CD4-positive, alpha-beta T cell (primary cell): Measurements from ENCODE around the gene SMOC1. TPM values are rescaled to one million over a fixed set of nuclear protein-coding genes. Genes with fewer than 3 reads are reported as not detected.

Experiments
- ATAC-seq: fragments of 200-7000 bp; cut with Tn5 transposase; one replicate; pipeline ENCODE4 v1.10.0; 2022; ENCODE audit warnings: mild to moderate bottlenecking; ENCODE audit not compliant: poor library complexity
- CTCF ChIA-PET: fragments of 350-600 bp; sonication (Branson Sonifier 250); formaldehyde crosslinking; loops from one replicate; lab custom pipeline; 2021; ENCODE audit warnings: antibody characterized with exemption, inconsistent platforms; lab: Charles Lee
- POLR2A ChIA-PET: fragments of 350-600 bp; sonication (Branson Sonifier 250); formaldehyde crosslinking; loops from one replicate; lab custom pipeline; 2021; ENCODE audit warnings: antibody characterized with exemption, inconsistent platforms; lab: Charles Lee
- DNase-seq, 14 experiments: peaks; one replicate each; pipeline ENCODE4 v3.0.0-alpha.2; 2013 to 2020; ENCODE audit warnings: mixed read lengths in 2 of 14
- H3K27ac ChIP-seq, 2 donors: one replicate each; pipeline versions ENCODE4 v1.5.1 to v1.7.0; 2013; ENCODE audit warnings: low read length in 2 of 2, low read depth in 1 of 2, mild to moderate bottlenecking in 1 of 2
- H3K27me3 ChIP-seq, 2 experiments: 1 replicate in 1 of 2; 2 replicates in 1 of 2; pipeline versions ENCODE4 v1.6.1 to v1.7.0; 2013; ENCODE audit warnings: low read length in 2 of 2, control low read depth in 1 of 2, mild to moderate bottlenecking in 1 of 2, moderate library complexity in 1 of 2; ENCODE audit not compliant: insufficient read depth in 2 of 2, control insufficient read depth in 1 of 2
- H3K36me3 ChIP-seq: one replicate; pipeline ENCODE4 v1.6.1; 2013; ENCODE audit warnings: low read length, control low read depth; ENCODE audit not compliant: insufficient read depth
- H3K4me1 ChIP-seq: one replicate; pipeline ENCODE4 v1.6.1; 2013; ENCODE audit warnings: low read length, control low read depth; ENCODE audit not compliant: insufficient read depth
- H3K4me3 ChIP-seq: one replicate; pipeline ENCODE4 v1.5.1; 2013; ENCODE audit warnings: mild to moderate bottlenecking, low read length, moderate library complexity
- H3K9me3 ChIP-seq, 2 experiments: 1 replicate in 1 of 2; 2 replicates in 1 of 2; pipeline versions ENCODE4 v1.6.1 to v1.7.0; 2013; ENCODE audit warnings: low read length in 2 of 2, mild to moderate bottlenecking in 2 of 2, control low read depth in 1 of 2, moderate library complexity in 1 of 2; ENCODE audit not compliant: control insufficient read depth in 1 of 2, insufficient read depth in 1 of 2
- H3K27ac Mint-ChIP-seq: one replicate; pipeline ENCODE4 v1.8.0; 2020; ENCODE audit warnings: mixed read lengths
- H3K27me3 Mint-ChIP-seq: one replicate; pipeline ENCODE4 v1.8.0; 2021; ENCODE audit warnings: mixed read lengths
- H3K36me3 Mint-ChIP-seq: one replicate; pipeline ENCODE4 v1.8.0; 2021; ENCODE audit warnings: low read depth, mixed read lengths
- H3K4me1 Mint-ChIP-seq: one replicate; pipeline ENCODE4 v1.8.0; 2021; ENCODE audit warnings: low read depth, mixed read lengths
- H3K4me3 Mint-ChIP-seq: one replicate; pipeline ENCODE4 v1.8.0; 2020; ENCODE audit warnings: mild to moderate bottlenecking, mixed read lengths
- H3K9me3 Mint-ChIP-seq: one replicate; pipeline ENCODE4 v1.8.0; 2020; ENCODE audit warnings: mixed read lengths
- intact Hi-C, 2 experiments: fragments of 100-400 bp; cut with DNase I in 1 of 2; cut with micrococcal nuclease in 1 of 2; formaldehyde crosslinking; loops; one replicate each; pipeline versions ENCODE4 v1.15.1 to v1.9.0; 2023 to 2025; cut with DNase I, micrococcal nuclease
- total RNA-seq, 174 experiments: library from RNA in 2 of 174; stranded (reverse) in 2 of 174; gene quantifications; one replicate each; pipeline ENCODE4 v1.2.3 and lab custom pipeline; 2021 to 2026
- TF ChIP-seq, protein P1 (sequence below): fragments of 200-600 bp; IDR thresholded peaks from one replicate; pipeline ENCODE4 v1.8.0; 2022; ENCODE audit warnings: antibody characterized with exemption, mild to moderate bottlenecking

SMOC1 gene
- total RNA-seq, 2 experiments from 2014 or later, result not detected

DNA sequence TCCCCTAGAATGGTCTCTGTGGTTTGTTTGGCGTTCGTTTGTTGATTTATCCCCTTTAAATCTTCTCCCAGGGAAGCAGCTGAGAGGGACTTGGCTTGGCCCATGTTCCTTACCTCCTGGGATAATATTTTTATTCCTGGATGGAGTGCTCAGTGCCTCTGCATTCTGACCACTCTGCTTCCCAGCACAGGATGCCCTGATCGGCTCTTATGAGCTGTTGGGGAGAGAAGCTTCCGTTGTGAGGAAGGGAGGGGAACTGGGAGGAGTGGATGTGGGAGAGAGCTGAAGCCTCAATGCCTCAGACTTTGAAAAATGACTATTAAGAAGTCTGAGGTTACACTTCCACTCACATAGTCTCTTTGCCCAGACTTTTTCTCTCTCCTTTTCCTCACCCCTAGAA is 114.8 kb downstream of the SMOC1 start:
- H3K36me3 ChIP-seq, result no peaks in the 10 kb centered on the region
- H3K9me3 ChIP-seq, result no peaks in the 10 kb centered on the region
- TF ChIP-seq, protein P1, sequence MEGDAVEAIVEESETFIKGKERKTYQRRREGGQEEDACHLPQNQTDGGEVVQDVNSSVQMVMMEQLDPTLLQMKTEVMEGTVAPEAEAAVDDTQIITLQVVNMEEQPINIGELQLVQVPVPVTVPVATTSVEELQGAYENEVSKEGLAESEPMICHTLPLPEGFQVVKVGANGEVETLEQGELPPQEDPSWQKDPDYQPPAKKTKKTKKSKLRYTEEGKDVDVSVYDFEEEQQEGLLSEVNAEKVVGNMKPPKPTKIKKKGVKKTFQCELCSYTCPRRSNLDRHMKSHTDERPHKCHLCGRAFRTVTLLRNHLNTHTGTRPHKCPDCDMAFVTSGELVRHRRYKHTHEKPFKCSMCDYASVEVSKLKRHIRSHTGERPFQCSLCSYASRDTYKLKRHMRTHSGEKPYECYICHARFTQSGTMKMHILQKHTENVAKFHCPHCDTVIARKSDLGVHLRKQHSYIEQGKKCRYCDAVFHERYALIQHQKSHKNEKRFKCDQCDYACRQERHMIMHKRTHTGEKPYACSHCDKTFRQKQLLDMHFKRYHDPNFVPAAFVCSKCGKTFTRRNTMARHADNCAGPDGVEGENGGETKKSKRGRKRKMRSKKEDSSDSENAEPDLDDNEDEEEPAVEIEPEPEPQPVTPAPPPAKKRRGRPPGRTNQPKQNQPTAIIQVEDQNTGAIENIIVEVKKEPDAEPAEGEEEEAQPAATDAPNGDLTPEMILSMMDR, result no peak
- Mint-ChIP-seq H3K4me1 (no peaks in the 10 kb centered on the region), H3K9me3 (no peaks in the 10 kb centered on the region), H3K27ac (no peak overlapping the region), H3K36me3 (no peaks in the 10 kb centered on the region), H3K27me3 (peaks cover 20% of the 10 kb centered on the region), H3K4me3 (no peak overlapping the region)
- H3K27ac ChIP-seq, result no peak overlapping the region
- ATAC-seq (no peak), DNase-seq (no peak)
- no peak overlapping the region for H3K4me3 ChIP-seq
- H3K4me1 ChIP-seq, result no peaks in the 10 kb centered on the region
- peaks cover 0 to 6% of the 10 kb centered on the region in 2 experiments for H3K27me3 ChIP-seq
- POLR2A ChIA-PET, result no interaction called here
- CTCF ChIA-PET, result no interaction called here
- intact Hi-C loops, result no loop called here

DNA sequence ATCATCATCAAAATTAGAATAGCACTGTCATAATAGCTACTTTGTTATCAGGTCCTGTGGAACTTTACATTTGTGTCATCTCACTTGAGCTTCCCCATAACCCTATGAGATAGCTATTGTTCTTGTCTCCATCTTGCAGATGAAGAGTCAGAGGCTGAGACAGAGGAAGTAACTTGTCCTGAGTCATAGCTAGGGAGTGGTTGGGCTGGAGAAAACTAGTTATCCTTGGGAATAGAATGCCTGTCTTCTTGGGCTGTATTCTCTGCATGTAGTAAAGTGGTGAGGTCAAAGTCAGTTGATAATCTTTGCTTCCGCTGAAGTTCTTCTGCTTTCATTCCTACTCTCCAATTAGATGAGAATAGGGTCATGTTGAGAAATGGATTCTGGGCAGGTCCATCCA is 117.0 kb downstream of the SMOC1 start:
- CTCF ChIA-PET, result no interaction called here
- H3K4me3 ChIP-seq, result no peak overlapping the region
- H3K9me3 ChIP-seq, result no peaks in the 10 kb centered on the region
- H3K4me1 ChIP-seq, result no peaks in the 10 kb centered on the region
- H3K36me3 Mint-ChIP-seq, result no peaks in the 10 kb centered on the region
- H3K9me3 Mint-ChIP-seq, result no peaks in the 10 kb centered on the region
- no peak overlapping the region for H3K27ac ChIP-seq
- intact Hi-C loops, result no loop called here
- H3K4me3 Mint-ChIP-seq, result no peak overlapping the region
- no peak overlapping the region for H3K27ac Mint-ChIP-seq
- TF ChIP-seq, protein P1, result no peak
- DNase-seq (no peak), ATAC-seq (no peak)
- no peaks in the 10 kb centered on the region for H3K4me1 Mint-ChIP-seq
- POLR2A ChIA-PET, result no interaction called here
- H3K36me3 ChIP-seq, result no peaks in the 10 kb centered on the region
- H3K27me3 ChIP-seq, result peaks cover 0 to 6% of the 10 kb centered on the region in 2 experiments
- peaks cover 16% of the 10 kb centered on the region for H3K27me3 Mint-ChIP-seq

DNA sequence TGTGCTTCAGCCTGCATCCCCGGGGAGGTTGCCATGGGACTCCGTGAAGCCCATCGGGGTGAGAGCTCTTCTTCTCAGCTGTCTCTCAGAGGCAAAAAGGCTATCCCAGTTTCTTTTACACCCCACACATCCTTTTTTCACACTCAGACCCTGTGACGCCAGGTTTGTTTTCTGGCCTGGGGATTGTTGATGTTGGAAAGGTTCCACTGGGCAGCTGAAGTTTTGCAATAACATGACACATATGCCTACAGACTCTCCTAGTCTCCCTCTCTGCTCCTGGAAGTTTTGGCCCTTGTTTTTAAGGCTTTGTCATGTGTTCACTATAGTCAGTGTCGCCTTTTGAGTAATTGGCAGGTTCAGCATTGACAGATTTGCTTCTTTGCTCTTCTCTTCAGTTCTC is 118.6 kb downstream of the SMOC1 start:
- Histone ChIP-seq H3K4me3 (no peak overlapping the region), H3K27ac (no peak overlapping the region), H3K36me3 (no peaks in the 10 kb centered on the region), H3K4me1 (no peaks in the 10 kb centered on the region), H3K27me3 (peaks cover 0 to 2% of the 10 kb centered on the region in 2 experiments), H3K9me3 (no peaks in the 10 kb centered on the region)
- ChIA-PET POLR2A (no interaction called here), CTCF (no interaction called here)
- intact Hi-C loops, result no loop called here
- DNase-seq (no peak), ATAC-seq (no peak)
- TF ChIP-seq, protein P1, result no peak
- H3K4me1 Mint-ChIP-seq, result no peaks in the 10 kb centered on the region
- H3K27me3 Mint-ChIP-seq, result peaks cover 13% of the 10 kb centered on the region
- H3K27ac Mint-ChIP-seq, result no peak overlapping the region
- no peak overlapping the region for H3K4me3 Mint-ChIP-seq
- H3K9me3 Mint-ChIP-seq, result no peaks in the 10 kb centered on the region
- no peaks in the 10 kb centered on the region for H3K36me3 Mint-ChIP-seq
